Type B pancreatic cell (in vitro differentiated cells): ENCODE data around the gene JAK1. TPM values are rescaled to one million over a fixed set of nuclear protein-coding genes. Genes with fewer than 3 reads are reported as not detected.

Source experiments
- DNase-seq: peaks from one replicate; pipeline ENCODE4 v3.0.0; 2021; ENCODE audit warnings: mixed read lengths; ENCODE audit not compliant: unreplicated experiment; ENCODE audit errors: extremely low spot score
- H3K27ac Mint-ChIP-seq: 2 replicates; pipeline ENCODE4 v1.8.0; 2021; ENCODE audit warnings: mild to moderate bottlenecking, mixed read lengths
- H3K27me3 Mint-ChIP-seq: 2 replicates; pipeline ENCODE4 v1.8.0; 2021; ENCODE audit warnings: mixed read lengths
- H3K36me3 Mint-ChIP-seq: 2 replicates; pipeline ENCODE4 v1.8.0; 2021; ENCODE audit warnings: mixed read lengths
- H3K4me1 Mint-ChIP-seq: one replicate; pipeline ENCODE4 v1.8.0; 2021; ENCODE audit warnings: mixed read lengths; ENCODE audit not compliant: unreplicated experiment
- H3K4me3 Mint-ChIP-seq: 2 replicates; pipeline ENCODE4 v1.8.0; 2021; ENCODE audit warnings: mild to moderate bottlenecking, mixed read lengths
- H3K9me3 Mint-ChIP-seq: 2 replicates; pipeline ENCODE4 v1.8.0; 2021; ENCODE audit warnings: mixed read lengths
- total RNA-seq: library from RNA; stranded (reverse); gene quantifications from 2 replicates; pipeline ENCODE4 v1.2.1, GENCODE V29; 2021; ENCODE audit warnings: low replicate concordance
- TF ChIP-seq, protein P1 (sequence below): fragments of 200-600 bp; sonication (generic); conservative IDR thresholded peaks from 2 replicates; pipeline ENCODE4 v1.5.0; 2021; ENCODE audit warnings: antibody characterized with exemption, mild to moderate bottlenecking

Gene JAK1
- total RNA-seq, 1 donor from 2014 or later = 54.8 TPM

DNA sequence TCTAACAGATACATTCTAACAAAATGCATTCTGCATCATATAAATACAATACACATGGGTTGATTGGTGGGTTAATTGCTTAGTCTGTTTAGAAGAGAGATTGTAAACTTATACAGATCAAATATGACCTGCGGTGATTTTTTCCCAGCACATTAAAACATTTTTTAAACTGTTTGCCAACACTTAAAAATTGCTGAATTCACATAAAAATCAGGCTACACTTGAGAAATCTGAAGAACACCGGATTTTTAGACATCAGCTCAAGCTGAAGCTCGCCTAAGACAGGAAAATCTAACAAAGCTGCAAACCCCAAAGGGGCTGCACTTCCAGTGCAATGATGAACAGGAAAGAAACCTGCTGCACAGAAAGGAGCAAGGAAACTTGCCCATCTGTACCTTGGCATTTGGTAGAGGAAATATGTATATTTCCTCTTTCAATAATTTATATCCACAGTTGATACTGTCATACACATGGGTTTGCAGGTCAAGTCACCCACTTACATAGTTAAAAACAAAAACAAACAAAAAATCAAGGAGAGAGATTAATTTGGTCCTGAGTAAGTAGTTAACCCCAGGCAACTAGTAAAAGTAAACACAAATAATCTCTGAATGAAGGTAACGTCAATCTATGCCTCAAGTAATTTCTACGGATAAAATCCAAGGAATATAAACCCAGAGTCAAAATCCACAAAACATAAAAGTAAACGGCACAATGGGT lies 30.4 kb upstream of the JAK1 start:
- TF ChIP-seq, protein P1, sequence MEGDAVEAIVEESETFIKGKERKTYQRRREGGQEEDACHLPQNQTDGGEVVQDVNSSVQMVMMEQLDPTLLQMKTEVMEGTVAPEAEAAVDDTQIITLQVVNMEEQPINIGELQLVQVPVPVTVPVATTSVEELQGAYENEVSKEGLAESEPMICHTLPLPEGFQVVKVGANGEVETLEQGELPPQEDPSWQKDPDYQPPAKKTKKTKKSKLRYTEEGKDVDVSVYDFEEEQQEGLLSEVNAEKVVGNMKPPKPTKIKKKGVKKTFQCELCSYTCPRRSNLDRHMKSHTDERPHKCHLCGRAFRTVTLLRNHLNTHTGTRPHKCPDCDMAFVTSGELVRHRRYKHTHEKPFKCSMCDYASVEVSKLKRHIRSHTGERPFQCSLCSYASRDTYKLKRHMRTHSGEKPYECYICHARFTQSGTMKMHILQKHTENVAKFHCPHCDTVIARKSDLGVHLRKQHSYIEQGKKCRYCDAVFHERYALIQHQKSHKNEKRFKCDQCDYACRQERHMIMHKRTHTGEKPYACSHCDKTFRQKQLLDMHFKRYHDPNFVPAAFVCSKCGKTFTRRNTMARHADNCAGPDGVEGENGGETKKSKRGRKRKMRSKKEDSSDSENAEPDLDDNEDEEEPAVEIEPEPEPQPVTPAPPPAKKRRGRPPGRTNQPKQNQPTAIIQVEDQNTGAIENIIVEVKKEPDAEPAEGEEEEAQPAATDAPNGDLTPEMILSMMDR = no peak
- DNase-seq = no peak
- Mint-ChIP-seq H3K27ac (no peak overlapping the region), H3K4me3 (no peak overlapping the region), H3K27me3 (peaks cover 14% of the 10 kb centered on the region), H3K9me3 (peaks cover 10% of the 10 kb centered on the region), H3K36me3 (peaks cover 7% of the 10 kb centered on the region), H3K4me1 (peaks cover 7% of the 10 kb centered on the region)

DNA sequence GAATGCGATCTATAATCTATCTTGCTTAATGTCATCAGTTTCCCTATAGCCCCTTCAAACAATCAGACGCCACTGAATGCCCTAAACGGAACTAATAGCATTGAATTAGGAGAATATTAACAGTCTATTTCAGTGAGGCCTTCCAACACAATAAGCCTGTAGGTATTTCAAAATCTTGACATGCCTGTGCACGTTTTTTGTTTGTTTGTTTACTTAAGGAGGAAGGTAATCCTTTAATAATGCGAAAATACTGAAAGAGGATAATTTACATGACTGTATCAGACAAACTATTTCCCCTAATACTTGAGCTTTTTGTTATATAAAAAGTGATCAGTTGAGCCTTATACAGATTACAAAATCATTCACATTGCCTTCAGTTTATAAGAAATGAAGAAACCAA lies 29.0 kb upstream of the JAK1 start:
- Mint-ChIP-seq H3K4me3 (no peak overlapping the region), H3K27me3 (peaks cover 8% of the 10 kb centered on the region), H3K27ac (no peak overlapping the region), H3K4me1 (no peaks in the 10 kb centered on the region), H3K9me3 (peaks cover 10% of the 10 kb centered on the region), H3K36me3 (peaks cover 7% of the 10 kb centered on the region)
- TF ChIP-seq, protein P1 = no peak
- no peak for DNase-seq

GRCh38 chr1:64986903-64987871 lies 20.8 kb upstream of the JAK1 start:
- Mint-ChIP-seq H3K27me3 (no peaks in the 10 kb centered on the region), H3K4me1 (peaks cover 10% of the 10 kb centered on the region), H3K36me3 (no peaks in the 10 kb centered on the region), H3K9me3 (no peaks in the 10 kb centered on the region), H3K27ac (no peak overlapping the region), H3K4me3 (no peak overlapping the region)
- TF ChIP-seq, protein P1 = no peak
- no peak for DNase-seq

- TF ChIP-seq, protein P1 = no peak
- Mint-ChIP-seq H3K27ac (no peak overlapping the region), H3K36me3 (no peaks in the 10 kb centered on the region), H3K4me3 (no peak overlapping the region), H3K27me3 (no peaks in the 10 kb centered on the region), H3K9me3 (no peaks in the 10 kb centered on the region), H3K4me1 (peaks cover 12% of the 10 kb centered on the region)
- no peak for DNase-seq
Measured at GRCh38 chr1:64984737-64985136, 18.4 kb upstream of the JAK1 start.

- peaks cover 12% of the 10 kb centered on the region for H3K4me1 Mint-ChIP-seq
- TF ChIP-seq, protein P1 = no peak
- DNase-seq = no peak
- H3K36me3 Mint-ChIP-seq = no peaks in the 10 kb centered on the region
- H3K27ac Mint-ChIP-seq = no peak overlapping the region
- H3K9me3 Mint-ChIP-seq = no peaks in the 10 kb centered on the region
- no peaks in the 10 kb centered on the region for H3K27me3 Mint-ChIP-seq
- H3K4me3 Mint-ChIP-seq = no peak overlapping the region
Measured at GRCh38 chr1:64984106-64984505, 17.8 kb upstream of the JAK1 start.
